Common myeloid progenitor, CD34-positive (primary cell): ENCODE results near the gene SHF.

Source experiments
- CTCF ChIA-PET: fragments of 350-600 bp; sonication (Branson Sonifier 250); formaldehyde crosslinking; loops from one replicate; lab custom pipeline; 2021; ENCODE audit warnings: antibody characterized with exemption; lab: Charles Lee
- POLR2A ChIA-PET: fragments of 350-600 bp; sonication (Branson Sonifier 250); formaldehyde crosslinking; loops from one replicate; lab custom pipeline; 2021; ENCODE audit warnings: antibody characterized with exemption; lab: Charles Lee
- DNase-seq, 3 donors: peaks; one replicate each; pipeline versions ENCODE4 v3.0.0 to v3.0.0-alpha.2; 2013
- H3K27ac ChIP-seq, 2 experiments: 1 replicate in 1 of 2; 2 replicates in 1 of 2; pipeline ENCODE4 v1.7.0; 2013; ENCODE audit warnings: inconsistent platforms in 2 of 2, low read length in 2 of 2, mild to moderate bottlenecking in 2 of 2, low read depth in 1 of 2, moderate library complexity in 1 of 2; ENCODE audit not compliant: severe bottlenecking in 2 of 2, insufficient read depth in 1 of 2, poor library complexity in 1 of 2
- H3K27me3 ChIP-seq, 5 experiments: replicated peaks in 2 of 5; 1 replicate in 3 of 5; 2 replicates in 2 of 5; pipeline versions ENCODE4 v1.6.1 to v1.7.0; 2013; ENCODE audit warnings: low read length in 4 of 5, mild to moderate bottlenecking in 2 of 5, moderate library complexity in 2 of 5, inconsistent platforms in 1 of 5; ENCODE audit not compliant: insufficient read depth in 5 of 5, control insufficient read depth in 4 of 5
- H3K36me3 ChIP-seq, 4 experiments: 1 replicate in 2 of 4; 2 replicates in 2 of 4; pipeline versions ENCODE4 v1.6.1 to v1.7.0; 2013; ENCODE audit warnings: low read length in 3 of 4, control low read depth in 1 of 4, mild to moderate bottlenecking in 1 of 4; ENCODE audit not compliant: control insufficient read depth in 4 of 4, insufficient read depth in 4 of 4
- H3K4me1 ChIP-seq, 4 experiments: 1 replicate in 3 of 4; 2 replicates in 1 of 4; pipeline versions ENCODE4 v1.6.1 to v1.7.1; 2013; ENCODE audit warnings: low read length in 3 of 4, mild to moderate bottlenecking in 3 of 4, control low read depth in 1 of 4, inconsistent platforms in 1 of 4, moderate library complexity in 1 of 4; ENCODE audit not compliant: control insufficient read depth in 4 of 4, insufficient read depth in 4 of 4; ENCODE audit errors: control extremely low read depth in 1 of 4
- H3K4me3 ChIP-seq, 7 experiments: 1 replicate in 4 of 7; 2 replicates in 3 of 7; pipeline versions ENCODE4 v1.5.1 to v1.7.0; 2013; ENCODE audit warnings: mild to moderate bottlenecking in 7 of 7, low read length in 6 of 7, moderate library complexity in 6 of 7, inconsistent platforms in 2 of 7, low read depth in 2 of 7, control low read depth in 1 of 7; ENCODE audit not compliant: insufficient read depth in 4 of 7, control insufficient read depth in 1 of 7; ENCODE audit errors: extremely low read depth in 1 of 7
- H3K9me3 ChIP-seq, 5 experiments: 1 replicate in 4 of 5; 2 replicates in 1 of 5; pipeline versions ENCODE4 v1.6.1 to v1.7.1; 2013; ENCODE audit warnings: low read length in 4 of 5, mild to moderate bottlenecking in 2 of 5, inconsistent platforms in 1 of 5, low read depth in 1 of 5, moderate library complexity in 1 of 5; ENCODE audit not compliant: control insufficient read depth in 4 of 5, insufficient read depth in 2 of 5; ENCODE audit errors: control extremely low read depth in 1 of 5
- WGBS: methylation state at CpG from one replicate; pipeline ENCODE4 v1.1.5; 2013; ENCODE audit not compliant: insufficient coverage; 5-methylcytosine and 5-hydroxymethylcytosine counted together

SHF gene

GRCh38 chr15:45117308-45118130 is 70.2 kb downstream of the SHF start:
- CTCF ChIA-PET, result interaction anchor here (0.6 to 1.8 kb wide), 19 partner anchors 7 to 528 kb away, joined by 3 to 13 read pairs (median 5); partner anchors contain the start of genes DUOX1 and DUOXA1
- DNase-seq, result no peak
- Histone ChIP-seq H3K9me3 (no peaks in the 10 kb centered on the region), H3K36me3 (no peaks in the 10 kb centered on the region), H3K27me3 (peaks cover 0 to 67% (median 49%) of the 10 kb centered on the region in 5 experiments), H3K27ac (no peak overlapping the region), H3K4me1 (peaks cover 0 to 41% (median 23%) of the 10 kb centered on the region in 4 experiments), H3K4me3 (peak overlapping the region in 4 of 7 experiments; percentile 10 to 58 (median 56))
- WGBS, result 18% methylated on average over 25 of the region's 33 CpGs
- POLR2A ChIA-PET, result no interaction called here
